GM20000 (cell line): ENCODE measurements around the gene MCEMP1.

ENCODE experiments used
- DNase-seq: peaks from one replicate; pipeline ENCODE4 v3.0.0; 2012; ENCODE audit warnings: low spot score
- CTCF ChIP-seq: IDR thresholded peaks from 2 replicates; pipeline ENCODE4 v1.5.1; 2012; ENCODE audit warnings: mild to moderate bottlenecking, control low read depth; ENCODE audit errors: extremely low read depth, missing control alignments

Gene MCEMP1

GRCh38 chr19:7678971-7679751 is 2.3 kb downstream of the MCEMP1 start:
- peak; percentile 64 for TF ChIP-seq CTCF
- DNase-seq, result peak; percentile 83

GRCh38 chr19:7679771-7680605 is 3.1 kb downstream of the MCEMP1 start:
- no peak for TF ChIP-seq CTCF

GRCh38 chr19:7680606-7681339 is 3.9 kb downstream of the MCEMP1 start, which contains the start of gene TRAPPC5:
Gene TRAPPC5, plus strand, starts transcription at chr19:7680833. Its CDS starts 1,421 bp downstream, at chr19:7682254.
- DNase-seq, result peak; percentile 95

More at GRCh38 chr19:7679771-7680605, 3.1 kb downstream of the MCEMP1 start:
- DNase-seq, result no peak

GRCh38 chr19:7681340-7682174 is 4.7 kb downstream of the MCEMP1 start:
- TF ChIP-seq CTCF, result peak; percentile 30
- peak; percentile 96 for DNase-seq

More at GRCh38 chr19:7680606-7681339, 3.9 kb downstream of the MCEMP1 start, which contains the start of gene TRAPPC5:
- TF ChIP-seq CTCF, result peak; percentile 96

GRCh38 chr19:7682175-7682855 is 5.4 kb downstream of the MCEMP1 start:
- TF ChIP-seq CTCF, result no peak
- DNase-seq, result no peak
